Chondrocyte (in vitro differentiated cells): ENCODE measurements around the gene AUTS2. TPM values are rescaled to one million over a fixed set of nuclear protein-coding genes. Genes with fewer than 3 reads are reported as not detected.
A peak's percentile ranks its signal among the peaks of the same experiment; 100 is the strongest.

Experiments
- DNase-seq: peaks from one replicate; pipeline ENCODE4 v3.0.0; 2021; ENCODE audit warnings: mixed read lengths, low spot score
- H3K27ac Mint-ChIP-seq: one replicate; pipeline ENCODE4 v1.8.0; 2021; ENCODE audit warnings: mild to moderate bottlenecking, moderate library complexity, mixed read lengths; ENCODE audit not compliant: unreplicated experiment
- H3K27me3 Mint-ChIP-seq: 2 replicates; pipeline ENCODE4 v1.8.0; 2021; ENCODE audit warnings: low read depth, mixed read lengths
- H3K36me3 Mint-ChIP-seq: 2 replicates; pipeline ENCODE4 v1.8.0; 2021; ENCODE audit warnings: low read depth, mixed read lengths
- H3K4me1 Mint-ChIP-seq: 2 replicates; pipeline ENCODE4 v1.8.0; 2021; ENCODE audit warnings: low read depth, mild to moderate bottlenecking, mixed read lengths
- H3K4me3 Mint-ChIP-seq: one replicate; pipeline ENCODE4 v1.8.0; 2021; ENCODE audit warnings: mild to moderate bottlenecking, moderate library complexity, mixed read lengths; ENCODE audit not compliant: unreplicated experiment
- H3K9me3 Mint-ChIP-seq: 2 replicates; pipeline ENCODE4 v1.8.0; 2021; ENCODE audit warnings: low read depth, mixed read lengths
- total RNA-seq: library from RNA; stranded (reverse); gene quantifications from 3 replicates; pipeline ENCODE4 v1.2.1, GENCODE V29; 2021
- TF ChIP-seq, protein P1 (sequence below): fragments of 200-600 bp; sonication (generic); IDR thresholded peaks from 2 replicates; pipeline ENCODE4 v1.5.0; 2021; ENCODE audit warnings: antibody characterized with exemption, mild to moderate bottlenecking, moderate library complexity

Gene AUTS2
- total RNA-seq, 1 donor from 2014 or later: 31.5 TPM

DNA sequence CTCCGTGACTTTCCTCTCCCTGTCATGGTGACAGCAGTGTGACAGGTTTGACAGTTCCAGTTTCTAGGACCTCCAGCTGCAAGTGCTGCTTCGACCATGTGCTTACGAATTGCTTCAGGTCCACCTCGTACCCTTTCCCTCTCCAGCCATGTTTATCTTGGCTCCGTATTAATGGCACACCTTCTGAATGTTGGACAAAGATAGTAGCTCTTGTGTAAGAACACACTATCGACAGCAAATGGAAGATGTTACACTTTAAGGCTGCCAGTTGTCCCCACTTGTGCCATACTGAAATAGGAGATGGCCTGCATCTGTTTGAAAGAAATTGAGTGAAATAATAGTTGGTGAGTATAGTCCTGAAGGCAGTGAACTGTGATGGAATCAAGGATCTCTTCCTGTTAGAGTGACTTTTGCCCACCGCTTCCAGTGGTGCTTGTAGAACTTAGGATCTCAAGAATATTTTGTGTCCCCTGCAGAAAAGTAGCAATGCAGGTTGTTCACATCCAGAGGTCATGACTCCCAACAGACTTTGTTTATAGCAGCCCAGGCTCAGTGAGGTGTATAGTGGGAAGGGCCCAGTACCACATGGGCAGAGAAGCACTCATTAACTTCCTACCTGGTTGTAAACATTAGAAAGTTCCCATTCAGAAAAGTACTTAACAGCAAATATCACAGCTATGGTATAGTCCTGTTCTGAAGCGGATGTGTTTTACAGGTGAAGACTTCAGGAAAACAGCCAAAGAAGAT, 904.0 kb downstream of the AUTS2 start:
- Mint-ChIP-seq H3K36me3 (no peaks in the 10 kb centered on the region), H3K27ac (no peak overlapping the region), H3K27me3 (no peaks in the 10 kb centered on the region), H3K4me3 (no peak overlapping the region), H3K4me1 (no peaks in the 10 kb centered on the region), H3K9me3 (no peaks in the 10 kb centered on the region)
- TF ChIP-seq, protein P1, sequence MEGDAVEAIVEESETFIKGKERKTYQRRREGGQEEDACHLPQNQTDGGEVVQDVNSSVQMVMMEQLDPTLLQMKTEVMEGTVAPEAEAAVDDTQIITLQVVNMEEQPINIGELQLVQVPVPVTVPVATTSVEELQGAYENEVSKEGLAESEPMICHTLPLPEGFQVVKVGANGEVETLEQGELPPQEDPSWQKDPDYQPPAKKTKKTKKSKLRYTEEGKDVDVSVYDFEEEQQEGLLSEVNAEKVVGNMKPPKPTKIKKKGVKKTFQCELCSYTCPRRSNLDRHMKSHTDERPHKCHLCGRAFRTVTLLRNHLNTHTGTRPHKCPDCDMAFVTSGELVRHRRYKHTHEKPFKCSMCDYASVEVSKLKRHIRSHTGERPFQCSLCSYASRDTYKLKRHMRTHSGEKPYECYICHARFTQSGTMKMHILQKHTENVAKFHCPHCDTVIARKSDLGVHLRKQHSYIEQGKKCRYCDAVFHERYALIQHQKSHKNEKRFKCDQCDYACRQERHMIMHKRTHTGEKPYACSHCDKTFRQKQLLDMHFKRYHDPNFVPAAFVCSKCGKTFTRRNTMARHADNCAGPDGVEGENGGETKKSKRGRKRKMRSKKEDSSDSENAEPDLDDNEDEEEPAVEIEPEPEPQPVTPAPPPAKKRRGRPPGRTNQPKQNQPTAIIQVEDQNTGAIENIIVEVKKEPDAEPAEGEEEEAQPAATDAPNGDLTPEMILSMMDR: no peak
- no peak for DNase-seq

DNA sequence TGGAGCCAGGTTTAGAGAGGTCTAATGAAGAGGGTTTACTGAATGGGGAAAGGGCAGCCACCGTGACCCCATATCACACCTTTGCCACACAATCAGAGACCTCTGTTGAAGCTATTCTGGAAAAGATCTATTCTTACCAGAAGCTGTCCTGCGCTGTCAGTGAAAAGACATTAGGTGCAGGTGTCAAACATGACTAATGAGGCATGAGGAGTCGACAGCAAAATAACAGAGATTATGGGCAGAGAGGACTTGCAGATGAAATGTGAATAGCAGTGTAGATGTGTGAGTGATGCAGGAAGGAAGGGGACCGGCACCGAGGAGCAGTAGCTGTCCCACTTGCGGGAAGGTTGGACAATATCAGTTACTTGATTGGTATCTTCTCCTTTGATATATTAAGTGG, 906.0 kb downstream of the AUTS2 start:
- TF ChIP-seq, protein P1: no peak
- no peak for DNase-seq
- H3K4me3 Mint-ChIP-seq: no peak overlapping the region
- H3K36me3 Mint-ChIP-seq: no peaks in the 10 kb centered on the region
- no peaks in the 10 kb centered on the region for H3K9me3 Mint-ChIP-seq
- H3K4me1 Mint-ChIP-seq: no peaks in the 10 kb centered on the region
- no peaks in the 10 kb centered on the region for H3K27me3 Mint-ChIP-seq
- H3K27ac Mint-ChIP-seq: no peak overlapping the region

DNA sequence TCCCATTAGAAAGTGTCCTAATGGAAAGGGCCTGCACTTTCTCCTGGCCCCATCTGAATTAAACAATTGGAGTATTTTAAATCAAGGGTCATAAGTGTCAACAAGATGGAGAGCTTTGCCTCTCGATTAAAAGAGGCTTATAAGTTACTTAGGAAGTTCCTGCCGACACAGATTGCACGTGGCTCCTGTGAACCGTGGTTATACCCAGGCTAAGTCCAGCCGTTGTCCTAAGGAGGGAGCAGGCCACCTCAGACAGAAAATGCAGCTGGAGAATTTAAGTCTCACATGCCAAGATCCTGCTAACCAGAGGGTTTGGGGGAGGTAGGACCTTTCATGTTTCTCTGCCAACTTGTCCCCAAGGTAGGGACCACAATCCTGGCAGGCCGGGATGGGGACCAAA, 907.2 kb downstream of the AUTS2 start:
- no peak for DNase-seq
- no peaks in the 10 kb centered on the region for H3K9me3 Mint-ChIP-seq
- no peaks in the 10 kb centered on the region for H3K27me3 Mint-ChIP-seq
- H3K36me3 Mint-ChIP-seq: no peaks in the 10 kb centered on the region
- no peak overlapping the region for H3K27ac Mint-ChIP-seq
- H3K4me1 Mint-ChIP-seq: no peaks in the 10 kb centered on the region
- TF ChIP-seq, protein P1: no peak
- H3K4me3 Mint-ChIP-seq: no peak overlapping the region

- Mint-ChIP-seq H3K4me1 (no peaks in the 10 kb centered on the region), H3K27me3 (no peaks in the 10 kb centered on the region), H3K4me3 (no peak overlapping the region), H3K36me3 (no peaks in the 10 kb centered on the region), H3K27ac (no peak overlapping the region), H3K9me3 (no peaks in the 10 kb centered on the region)
- no peak for DNase-seq
- TF ChIP-seq, protein P1: no peak
Observed at GRCh38 chr7:70505886-70506285, 907.6 kb downstream of the AUTS2 start.

GRCh38 chr7:70506434-70506833, 908.2 kb downstream of the AUTS2 start:
- Mint-ChIP-seq H3K9me3 (no peaks in the 10 kb centered on the region), H3K27me3 (no peaks in the 10 kb centered on the region), H3K36me3 (no peaks in the 10 kb centered on the region), H3K4me3 (no peak overlapping the region), H3K4me1 (no peaks in the 10 kb centered on the region), H3K27ac (no peak overlapping the region)
- no peak for DNase-seq
- TF ChIP-seq, protein P1: peak; percentile 37
